GM19438 (cell line): ENCODE results near the gene RPRM.
"Not testable (repeated sequence)": the region's sequence is repeated elsewhere in the genome, so short reads cannot be mapped to it uniquely, and the experiment has no call there.

Experiments
- ATAC-seq: cut with Tn5 transposase; IDR thresholded peaks from one replicate; pipeline ENCODE4 v1.9.1; 2021; ENCODE audit warnings: low read depth; ENCODE audit not compliant: unreplicated experiment

Gene RPRM

DNA sequence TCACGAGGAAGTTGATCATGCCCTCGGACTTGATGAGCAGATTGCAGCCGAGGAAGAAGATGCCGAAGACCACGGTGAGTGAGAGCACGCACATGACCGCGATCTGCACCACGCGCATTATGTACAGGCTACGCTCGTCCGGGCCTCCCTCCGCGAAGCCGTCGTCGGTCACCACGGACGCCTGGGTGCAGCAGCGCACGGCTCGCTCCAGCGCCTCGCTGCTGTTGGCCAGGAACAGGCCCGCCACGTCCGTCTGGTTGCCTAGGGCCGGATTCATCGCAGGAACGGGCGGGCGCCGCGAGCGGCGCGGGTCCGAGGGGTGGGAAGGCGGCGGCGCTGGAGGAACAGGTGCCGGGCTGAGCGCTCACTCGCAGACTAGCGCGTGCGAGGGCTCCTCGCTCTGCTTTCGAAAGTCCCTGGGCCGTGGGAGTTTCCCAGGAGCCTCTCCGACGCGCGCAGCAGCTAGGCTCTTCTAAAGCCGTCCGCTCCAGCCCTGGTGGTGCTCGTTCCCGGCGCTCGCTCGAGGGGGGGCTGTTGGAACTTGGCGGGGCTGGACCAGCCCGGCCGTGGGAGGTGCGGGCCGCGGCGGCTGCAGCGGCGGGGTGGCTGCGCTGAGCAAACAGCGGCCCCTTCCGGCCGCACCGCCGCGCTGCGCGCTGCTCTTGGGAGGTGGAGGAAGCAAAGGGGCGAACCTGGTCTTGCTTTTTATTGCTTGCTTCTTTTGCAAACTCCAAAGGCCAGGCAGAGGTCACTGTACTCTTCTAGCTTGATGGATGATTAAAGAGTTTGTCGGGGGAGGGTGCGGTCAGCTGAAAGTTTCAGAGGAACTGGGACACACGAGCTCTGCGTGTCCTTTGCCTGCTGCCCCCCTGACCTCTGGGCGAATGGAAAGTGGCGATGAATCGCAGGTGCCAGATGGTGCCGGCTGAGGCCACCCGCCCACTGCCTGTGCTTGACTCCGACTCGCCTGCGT, at the start of gene RPRM:
RPRM (minus strand) TSS at position 474 of the 973 bp plus-strand sequence; CDS start at position 277, 197 bp downstream.
- peak; percentile 97 for ATAC-seq

DNA sequence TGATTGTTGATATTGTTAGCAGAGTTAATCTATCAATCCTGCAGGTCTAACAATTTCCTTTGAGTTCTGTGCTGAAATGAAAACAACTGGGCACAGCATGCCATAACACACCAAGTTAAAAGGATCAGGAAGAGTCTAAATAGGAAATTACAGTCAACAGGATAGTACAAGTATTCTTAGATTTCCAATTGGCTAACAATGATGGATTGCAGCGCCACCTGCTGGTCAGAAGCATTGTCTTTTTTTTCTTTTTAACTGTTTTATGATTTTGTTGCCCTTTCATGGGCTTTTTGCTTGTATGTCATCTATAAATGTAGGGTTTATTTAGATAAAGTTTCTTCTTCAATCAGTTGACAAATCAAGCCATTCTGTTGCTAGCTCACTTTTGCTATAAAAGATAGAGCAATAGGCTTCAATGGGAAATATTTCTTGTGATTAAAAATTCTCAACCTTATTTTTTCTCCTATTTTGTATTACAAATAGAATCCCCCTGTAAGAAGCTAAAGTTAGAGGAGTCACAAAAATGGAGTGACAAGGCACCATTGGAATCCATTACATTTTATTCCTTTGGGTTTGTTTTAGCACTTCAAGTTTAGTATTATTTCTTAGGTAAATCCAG, 40.8 kb upstream of the RPRM start:
- no peak for ATAC-seq

DNA sequence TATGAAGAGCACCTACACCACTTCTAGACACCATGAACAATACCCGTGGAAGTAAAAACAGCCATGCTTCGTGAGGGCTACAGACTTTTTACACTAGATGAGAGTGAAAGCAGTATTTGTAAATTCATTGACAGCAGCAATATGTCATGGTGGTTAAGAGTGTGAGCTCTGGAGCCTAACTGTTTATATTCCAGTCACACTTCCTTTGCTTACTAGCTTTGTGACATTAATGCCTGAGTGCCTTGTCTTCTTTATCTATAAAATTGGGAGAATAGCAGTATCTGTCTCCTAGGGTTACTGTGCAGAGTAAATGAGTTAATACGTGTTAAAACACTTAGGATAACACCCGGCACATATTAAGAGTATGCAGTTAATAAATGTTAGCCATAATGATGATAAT, 33.8 kb upstream of the RPRM start:
- ATAC-seq = no peak

DNA sequence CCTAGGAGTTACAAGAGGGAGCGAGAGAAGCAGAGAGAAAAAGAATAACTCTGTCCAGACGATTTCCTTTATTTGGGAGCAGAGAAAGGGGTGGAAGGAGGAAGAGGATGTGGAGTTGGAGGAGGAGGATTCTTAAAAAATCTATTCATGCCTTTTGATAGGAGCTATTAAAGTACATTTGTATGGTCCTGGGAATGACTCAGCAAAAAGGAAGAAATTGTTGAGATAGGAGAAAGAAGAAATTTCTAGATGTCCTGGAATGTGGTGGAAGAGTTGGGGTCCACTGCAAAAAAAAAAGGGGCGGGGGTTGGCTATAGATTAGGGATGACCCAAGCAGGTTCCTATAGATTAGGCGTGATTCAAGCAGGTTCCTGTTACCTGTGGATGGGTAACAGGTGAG, 32.4 kb upstream of the RPRM start:
- no peak for ATAC-seq

DNA sequence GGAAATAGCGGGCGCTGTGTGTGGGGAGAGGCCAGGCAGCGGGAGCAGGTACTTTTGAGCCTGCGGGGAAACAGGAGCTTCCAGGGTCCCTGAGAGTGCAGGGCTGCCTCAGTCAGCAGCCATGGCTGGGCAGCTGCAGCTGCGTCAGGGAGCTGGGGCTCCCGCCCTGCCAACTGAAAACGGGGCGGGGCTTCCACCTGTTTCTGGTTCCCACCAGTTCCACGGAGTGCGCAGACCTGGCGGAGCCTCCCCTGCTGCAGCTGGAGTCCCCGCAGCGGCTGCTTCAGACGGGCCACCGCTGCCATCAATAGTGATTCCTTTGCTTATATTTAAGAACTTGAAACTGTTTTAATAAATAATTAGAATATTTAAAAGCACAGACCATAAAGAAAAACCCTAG, 30.6 kb upstream of the RPRM start:
- ATAC-seq = no peak

DNA sequence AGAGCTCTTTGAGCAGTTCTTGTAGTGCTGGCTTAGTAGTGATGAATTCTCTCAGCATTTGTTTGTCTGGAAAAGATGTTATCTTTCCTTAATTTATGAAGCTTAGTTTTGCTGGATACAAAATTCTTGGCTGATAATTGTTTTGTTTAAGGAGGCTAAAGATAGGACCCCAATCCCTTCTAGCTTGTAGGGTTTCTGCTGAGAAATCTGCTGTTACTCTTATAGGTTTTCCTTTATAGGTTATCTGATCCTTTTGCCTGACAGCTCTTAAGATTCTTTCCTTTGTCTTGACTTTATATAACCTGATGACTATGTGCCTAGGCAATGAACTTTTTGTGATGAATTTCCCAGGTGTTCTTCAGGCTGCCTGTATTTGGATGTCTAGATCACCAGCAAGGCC, 27.9 kb upstream of the RPRM start:
- not testable (repeated sequence) for ATAC-seq

DNA sequence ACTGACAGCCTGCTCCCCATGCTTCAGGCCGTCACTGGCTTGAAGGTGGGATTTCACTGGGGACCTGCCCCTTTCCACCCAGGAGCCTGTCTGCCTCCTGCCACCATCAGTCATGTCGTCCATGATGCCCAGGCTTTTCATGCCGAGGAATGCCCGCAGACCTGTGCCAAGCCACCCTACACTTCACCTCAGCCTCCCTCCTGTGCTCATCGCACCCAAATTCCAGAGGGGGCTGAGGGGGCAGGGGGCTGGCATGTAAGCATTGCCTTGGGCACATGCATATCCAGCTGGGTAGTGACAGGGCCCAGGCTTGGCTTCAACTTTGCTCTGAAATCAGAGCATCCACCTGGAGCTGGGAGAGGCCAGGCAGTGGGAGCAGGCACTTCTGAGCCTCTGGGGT, 20.9 kb upstream of the RPRM start:
- ATAC-seq = no peak

DNA sequence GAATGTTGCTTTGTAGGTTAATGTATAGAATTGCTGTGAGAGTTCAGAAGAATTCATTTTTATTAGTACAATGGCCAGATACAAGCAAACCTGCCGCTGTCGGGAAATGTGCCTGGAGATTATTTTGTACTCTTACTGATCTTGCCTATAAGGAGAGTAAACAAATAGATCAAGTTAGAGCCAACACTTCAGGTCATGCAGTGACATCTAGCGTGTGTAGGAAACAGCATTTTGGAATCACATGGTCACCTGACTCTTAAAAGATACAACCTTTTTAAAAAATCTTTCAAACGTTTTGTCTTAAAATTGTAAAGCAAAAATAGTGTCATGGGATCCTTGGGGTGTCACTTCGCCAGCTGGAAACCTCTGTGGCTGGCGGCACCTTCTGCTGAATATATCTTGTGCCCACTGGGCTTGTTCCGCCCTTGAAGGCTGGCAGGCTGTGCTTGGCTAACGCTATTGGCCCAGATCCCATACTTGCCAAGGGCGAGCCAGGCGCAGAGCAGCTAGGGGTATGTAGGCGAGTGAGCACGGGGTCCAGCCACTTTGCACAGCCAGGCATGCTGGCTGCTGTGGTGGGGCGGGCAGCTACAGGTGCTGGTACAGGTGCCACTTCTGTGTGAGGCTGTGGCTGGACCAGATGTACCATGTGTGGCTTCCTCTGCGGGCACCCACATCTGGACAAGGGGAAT, 19.5 kb upstream of the RPRM start:
- no peak for ATAC-seq

DNA sequence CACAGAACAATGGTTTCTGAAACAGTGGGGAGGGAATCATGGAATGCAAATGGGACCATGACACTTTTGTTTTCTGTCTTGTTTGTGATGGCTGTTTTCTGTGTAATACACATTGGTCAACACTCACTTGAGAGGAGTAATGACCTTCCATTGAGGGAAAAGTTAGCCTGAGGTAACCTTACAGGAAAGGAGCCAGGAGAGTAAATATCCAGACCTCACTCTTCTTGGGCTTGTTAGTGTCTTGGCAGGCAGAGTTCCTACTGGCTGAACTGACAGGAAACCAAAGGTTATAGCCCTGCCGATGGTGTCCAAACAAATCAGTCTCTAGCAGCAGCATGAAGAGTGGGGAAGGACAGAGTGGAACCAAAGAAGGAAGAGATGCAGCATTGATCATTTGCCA, 17.2 kb upstream of the RPRM start:
- no peak for ATAC-seq

DNA sequence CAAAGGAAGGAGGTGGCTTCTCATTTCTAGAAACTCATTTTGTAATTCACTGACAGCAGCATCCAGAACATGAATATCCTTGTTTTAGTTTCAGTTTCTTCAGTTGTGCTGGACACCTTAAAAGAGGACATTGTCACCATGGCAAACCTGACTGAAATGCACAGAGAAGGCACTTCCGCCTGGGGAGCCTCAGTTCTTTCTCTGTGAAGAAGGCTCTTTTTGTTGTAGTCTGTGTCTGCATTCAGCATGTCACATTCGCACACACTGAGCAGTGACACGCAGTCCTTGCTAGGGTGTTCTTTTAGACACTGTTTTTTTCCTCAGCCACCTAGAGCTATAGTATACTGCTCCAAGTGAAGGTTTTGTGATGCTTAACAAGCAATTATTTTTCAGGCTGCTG, 9.5 kb upstream of the RPRM start:
- ATAC-seq = no peak

DNA sequence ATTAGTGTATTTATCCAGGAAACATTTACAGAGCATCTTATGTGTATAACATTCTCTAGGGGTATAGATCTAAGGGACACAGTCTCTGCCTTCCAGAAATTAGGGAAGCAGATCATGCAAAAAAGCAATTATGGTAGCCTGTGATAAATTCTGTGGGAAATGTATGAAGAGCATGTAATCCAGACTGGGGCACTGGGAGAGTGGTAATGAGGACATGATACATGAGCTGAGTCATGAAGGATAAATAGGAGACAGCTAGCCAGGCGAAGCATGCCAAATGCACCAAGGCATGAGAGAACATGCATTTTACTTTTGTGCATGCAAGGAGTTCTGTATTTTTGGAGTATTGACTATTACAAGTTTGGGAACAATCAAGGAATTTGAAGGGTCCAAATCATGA, 8.9 kb upstream of the RPRM start:
- no peak for ATAC-seq

DNA sequence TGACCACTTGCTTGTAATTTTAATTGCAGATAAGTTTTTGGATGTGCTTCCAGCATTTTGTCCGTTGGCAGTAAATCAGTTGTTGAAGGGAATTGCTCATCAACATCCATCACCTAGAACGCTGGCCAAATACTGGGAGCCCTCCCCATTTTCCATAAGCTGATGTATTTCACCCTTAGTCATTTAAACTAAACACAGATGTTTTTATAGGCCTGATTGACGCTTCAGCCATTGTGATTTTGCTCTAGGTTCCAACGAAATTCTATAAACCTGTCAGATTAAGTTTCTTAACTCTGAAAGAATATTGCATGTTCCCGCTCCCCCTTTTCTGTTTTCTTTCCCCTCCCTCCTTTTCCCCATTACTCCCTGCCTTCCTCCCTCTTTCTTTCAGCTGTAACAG, 1.0 kb upstream of the RPRM start:
- no peak for ATAC-seq

DNA sequence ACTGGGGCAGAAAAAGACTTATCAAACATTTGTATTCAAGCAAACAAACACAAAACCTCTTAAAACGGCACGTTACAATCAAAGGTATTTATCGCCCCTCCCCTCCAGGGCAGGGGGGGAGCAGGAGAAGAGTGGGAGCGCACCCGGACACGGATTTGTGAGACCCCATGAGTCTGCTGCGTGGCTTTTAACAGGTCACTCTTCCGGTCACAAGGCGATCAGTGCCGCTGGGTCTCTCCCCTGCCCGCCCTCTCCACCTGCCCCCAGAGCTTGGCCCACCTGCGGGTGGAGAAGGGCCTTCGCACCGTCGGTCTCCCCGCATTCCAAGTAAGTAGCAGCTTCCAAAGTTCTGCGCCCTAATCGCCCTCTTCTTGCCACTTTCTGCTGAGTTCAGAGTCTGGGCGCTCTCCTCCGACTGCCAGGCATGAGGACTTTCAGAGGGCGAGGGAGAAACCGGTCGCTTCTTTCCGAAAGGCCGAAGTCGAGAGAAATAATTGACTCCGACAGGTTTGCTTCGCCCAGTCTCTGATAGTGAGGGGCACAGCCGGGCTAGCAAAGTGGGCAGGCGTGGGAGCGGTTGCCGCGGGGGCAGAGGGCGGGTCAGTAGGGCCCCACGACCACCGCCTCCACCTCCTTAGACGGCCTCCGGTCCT, 800 bp downstream of the RPRM start:
- no peak for ATAC-seq

DNA sequence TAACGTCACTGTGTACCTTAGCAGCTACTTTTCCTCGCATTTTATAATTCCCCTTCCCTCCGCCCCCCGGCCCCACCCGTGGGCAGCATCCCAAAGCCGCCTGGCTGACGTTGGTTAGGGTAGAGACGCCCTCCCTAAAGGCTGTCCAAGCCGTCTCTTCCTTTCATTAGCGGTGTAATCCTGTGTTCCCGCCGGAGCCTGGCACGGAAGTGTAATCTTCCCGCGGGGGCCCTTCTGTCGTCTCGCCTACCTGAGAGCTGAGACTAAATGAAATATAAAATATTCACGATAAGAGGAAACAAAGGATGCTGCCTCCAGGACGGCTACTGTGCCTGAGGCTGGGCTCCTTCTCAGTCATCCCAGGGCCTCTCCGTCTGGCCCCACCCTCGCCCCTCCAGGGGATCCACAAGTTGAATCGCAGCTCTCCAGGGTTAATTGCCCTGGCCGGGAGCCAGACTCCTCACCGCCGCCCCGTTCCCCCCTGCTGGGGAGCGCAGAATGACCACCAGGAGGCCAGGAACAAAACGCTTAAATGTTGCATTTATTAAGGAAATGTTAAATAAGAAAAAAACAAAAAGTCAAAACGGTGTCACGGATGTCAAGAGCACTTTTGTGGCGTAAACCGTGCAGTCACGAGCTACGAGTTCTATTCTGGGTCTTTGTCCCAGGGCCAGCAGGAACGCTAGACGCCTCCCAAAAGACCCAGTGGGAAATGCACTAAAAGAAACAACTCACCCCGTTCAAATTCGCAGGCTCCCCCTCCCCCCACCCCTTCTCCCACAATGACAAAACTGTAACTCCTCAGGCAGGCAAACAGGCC, 1.5 kb downstream of the RPRM start:
- no peak for ATAC-seq

DNA sequence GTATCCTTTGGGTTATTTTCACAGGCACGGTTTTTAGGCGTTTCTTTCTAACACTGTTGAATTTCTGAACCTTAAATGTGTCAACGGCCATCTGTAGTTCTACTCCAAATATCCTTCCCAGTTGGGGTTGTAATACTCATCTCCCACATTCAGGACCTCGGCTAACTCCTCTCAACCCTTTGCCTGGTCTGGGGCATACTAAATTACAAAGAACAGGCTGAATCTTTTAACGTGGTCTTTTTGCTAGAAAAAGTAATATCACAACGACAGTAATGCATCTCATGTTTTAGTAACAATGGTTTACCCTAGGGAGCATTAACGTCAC, 2.1 kb downstream of the RPRM start:
- no peak for ATAC-seq

DNA sequence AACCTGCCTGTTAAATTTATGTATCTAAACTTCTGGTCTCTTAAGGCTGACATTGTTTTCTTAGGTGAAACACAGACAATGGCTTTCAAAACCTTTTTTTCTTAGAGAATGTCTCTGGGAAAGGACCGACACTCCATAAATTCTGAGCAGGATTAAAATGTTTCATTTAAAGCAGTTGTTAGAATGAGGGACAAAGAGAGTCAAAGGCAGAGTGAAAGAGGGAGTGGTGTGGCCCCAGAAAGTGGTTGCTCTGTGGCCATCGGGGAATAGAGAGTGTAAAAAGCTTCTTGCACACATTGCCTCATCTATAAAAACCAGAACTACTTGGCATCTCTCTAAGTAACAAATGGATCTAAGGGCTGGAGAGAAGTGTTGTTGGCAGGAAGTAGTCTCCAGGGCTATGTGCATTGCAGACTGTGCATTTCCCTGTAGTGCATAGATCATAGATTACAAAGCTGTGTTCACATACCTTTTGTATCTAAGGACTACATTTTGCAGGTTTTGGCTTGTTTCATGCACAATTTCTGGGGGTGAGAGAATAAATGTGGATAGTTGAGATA, 3.6 kb downstream of the RPRM start:
- no peak for ATAC-seq

DNA sequence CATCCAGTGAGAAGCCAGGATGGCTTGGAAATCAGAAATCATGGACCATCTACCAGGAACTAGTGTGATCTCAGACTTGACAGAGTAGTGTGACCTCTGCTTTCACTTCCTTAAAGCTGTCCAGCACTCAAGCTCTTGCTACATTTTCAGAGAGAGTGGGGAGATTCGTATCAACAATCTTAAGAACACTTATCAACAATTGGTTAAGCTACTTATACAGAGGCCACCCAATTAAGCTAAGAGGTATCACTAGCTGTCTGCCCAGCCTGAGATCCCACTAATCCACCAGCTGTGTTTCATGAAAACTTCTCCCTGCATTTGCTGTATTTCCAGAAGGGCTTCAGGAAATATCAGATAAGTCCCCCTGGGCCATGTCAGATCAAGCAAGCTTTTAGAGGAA, 4.2 kb downstream of the RPRM start:
- ATAC-seq = no peak

DNA sequence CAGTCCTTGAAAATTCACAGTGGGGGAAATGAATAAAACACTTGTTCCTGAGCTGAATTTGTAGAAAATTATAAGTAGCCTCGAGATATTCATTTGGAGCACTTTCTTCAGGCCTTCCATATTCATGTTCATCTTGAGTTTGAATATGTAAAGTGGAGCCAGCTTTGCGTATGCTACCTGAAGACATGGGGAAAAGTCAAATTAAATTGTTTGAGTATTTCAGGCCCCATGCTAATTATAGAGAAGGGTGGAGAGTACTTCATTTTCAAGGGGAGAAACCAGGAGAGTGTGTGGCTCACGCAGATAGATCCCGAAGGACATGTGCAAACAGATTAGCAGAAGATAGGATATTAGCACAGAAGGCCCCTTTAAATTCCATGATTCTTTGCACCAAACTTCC, 7.7 kb downstream of the RPRM start:
- ATAC-seq = no peak

DNA sequence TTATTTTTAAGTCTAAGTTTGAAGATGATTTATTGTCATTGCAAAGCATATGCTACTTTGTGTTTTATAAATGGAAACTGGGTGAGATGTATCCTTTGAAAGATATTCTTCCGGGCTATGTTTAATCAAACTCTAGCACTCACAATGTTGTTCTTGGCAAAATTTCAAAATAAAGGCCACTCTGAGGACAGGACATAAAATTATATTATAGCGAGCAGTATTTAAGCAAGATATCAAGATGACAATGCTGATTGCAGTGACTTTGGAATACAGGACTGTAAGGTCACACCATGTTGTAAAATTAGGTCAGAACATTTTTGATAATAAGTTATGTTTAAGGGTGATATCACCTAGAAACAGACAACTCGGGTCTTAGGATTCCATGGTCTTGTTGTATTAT, 14.2 kb downstream of the RPRM start:
- ATAC-seq = no peak

DNA sequence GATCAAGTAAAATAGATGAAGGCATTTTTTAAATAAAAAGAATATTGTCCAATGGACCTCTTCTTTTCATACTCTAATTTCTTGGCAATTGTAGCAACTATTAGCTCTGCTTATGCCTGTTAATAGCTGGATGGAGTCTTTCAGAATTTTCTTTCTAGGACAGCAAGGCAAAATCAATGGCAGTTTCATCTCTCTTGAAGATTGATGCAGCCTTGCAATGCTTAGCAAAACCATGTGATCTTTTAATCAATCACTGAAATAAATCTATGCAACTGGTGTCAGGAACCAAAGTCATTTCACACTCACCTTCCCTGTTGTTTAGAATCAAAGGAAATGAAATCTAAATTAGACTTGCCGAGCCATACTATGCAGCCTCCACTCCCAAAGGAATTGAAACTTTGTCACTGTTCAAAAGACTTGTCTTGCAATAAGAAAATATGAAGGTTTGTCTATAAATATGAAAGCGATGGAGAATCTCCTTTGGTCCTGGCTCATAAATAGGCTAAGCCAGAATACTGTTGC, 16.2 kb downstream of the RPRM start:
- ATAC-seq = no peak
